ENCODE results near the gene DLGAP1.

Gene DLGAP1

GRCh38 chr18:4102901-4103300 lies 352.2 kb downstream of the DLGAP1 start:
- Histone ChIP-seq H3K36me3 (replicated peaks in 1 of 2; ENCODE audit: control insufficient read depth in 2 of 2, insufficient read depth in 2 of 2, low read length in 2 of 2) (no peaks in the 10 kb centered on the region), H2AFZ (ENCODE audit: low read length) (no peak overlapping the region)
- WGBS, 2 donors (ENCODE audit: extremely low coverage in 2 of 2, insufficient read length in 2 of 2, insufficient replicate concordance in 1 of 2), result no CpG with 5 or more reads among the region's 1 CpG

DNA sequence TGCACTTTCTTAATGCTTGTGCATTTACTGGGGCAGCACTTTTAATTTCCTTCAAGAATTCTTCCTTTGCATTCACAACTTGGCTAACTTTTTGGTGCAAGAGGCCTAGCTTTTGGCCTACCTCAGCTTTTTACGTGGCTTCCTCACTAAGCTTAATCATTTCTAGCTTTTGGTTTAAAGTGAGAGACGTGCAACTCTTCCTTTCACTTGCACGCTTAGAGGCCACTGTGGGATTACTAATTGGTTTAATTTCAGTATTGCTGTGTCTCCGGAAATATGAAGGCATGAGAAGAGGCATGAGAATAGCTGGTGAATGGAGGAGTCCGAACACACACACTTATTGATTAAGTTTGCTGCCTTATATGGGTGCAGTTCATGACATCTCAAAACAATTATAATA lies 354.1 kb downstream of the DLGAP1 start:
- H4K8ac ChIP-seq (ENCODE audit: low read depth, low read length), result no peak overlapping the region
- H3K36me3 ChIP-seq (replicated peaks in 1 of 2; ENCODE audit: control insufficient read depth in 2 of 2, insufficient read depth in 2 of 2, low read length in 2 of 2), result no peaks in the 10 kb centered on the region
- H3K9me3 ChIP-seq (replicated peaks in 1 of 2; ENCODE audit: control insufficient read depth in 2 of 2, insufficient read depth in 1 of 2, low read depth in 1 of 2, low read length in 2 of 2), result peaks cover 0 to 6% of the 10 kb centered on the region in 2 donors
- no peak overlapping the region for H3K4me3 ChIP-seq (ENCODE audit: low read length in 2 of 2)
- DNase-seq (ENCODE audit: low spot score), result no peak
- H3K14ac ChIP-seq (ENCODE audit: low read length), result no peak overlapping the region
- H3K18ac ChIP-seq (ENCODE audit: low read length), result no peak overlapping the region
- WGBS, 2 donors (ENCODE audit: extremely low coverage in 2 of 2, insufficient read length in 2 of 2, insufficient replicate concordance in 1 of 2), result no CpG with 5 or more reads among the region's 5 CpGs
- H2BK15ac ChIP-seq (ENCODE audit: low read length), result no peak overlapping the region
- H2AK5ac ChIP-seq (ENCODE audit: low read depth, low read length), result no peak overlapping the region
- H2BK12ac ChIP-seq (ENCODE audit: low read length), result no peak overlapping the region
- no peak overlapping the region for H2BK5ac ChIP-seq (ENCODE audit: low read length)
- H3K27ac ChIP-seq (replicated peaks; ENCODE audit: low read length), result no peak overlapping the region
- no peak overlapping the region for H2AFZ ChIP-seq (ENCODE audit: low read length)
- H2BK120ac ChIP-seq (ENCODE audit: low read depth, low read length), result no peak overlapping the region
- no peak overlapping the region for H3K9ac ChIP-seq (ENCODE audit: low read depth, low read length, poor library complexity)
- H3K27me3 ChIP-seq (ENCODE audit: control insufficient read depth in 3 of 3, insufficient read depth in 3 of 3, low read depth in 1 of 3, low read length in 3 of 3), result no peaks in the 10 kb centered on the region
- no peaks in the 10 kb centered on the region for H3K79me1 ChIP-seq (ENCODE audit: low read depth, low read length)
- H3K23ac ChIP-seq (ENCODE audit: low read depth, low read length, poor library complexity), result no peak overlapping the region
- peaks cover 0 to 2% of the 10 kb centered on the region in 2 donors for H3K4me1 ChIP-seq (ENCODE audit: control insufficient read depth in 2 of 2, insufficient read depth in 1 of 2, low read depth in 1 of 2, low read length in 2 of 2)
- no peak overlapping the region for H3K4ac ChIP-seq (ENCODE audit: low read length)
- H3K4me2 ChIP-seq (ENCODE audit: insufficient read depth, low read length, poor library complexity, severe bottlenecking), result no peak overlapping the region
- H4K91ac ChIP-seq (ENCODE audit: low read depth, low read length, poor library complexity), result no peak overlapping the region

More at GRCh38 chr18:4102901-4103300, 352.2 kb downstream of the DLGAP1 start:
- Histone ChIP-seq H3K27ac (replicated peaks; ENCODE audit: low read length) (no peak overlapping the region), H3K27me3 (ENCODE audit: control insufficient read depth in 3 of 3, insufficient read depth in 3 of 3, low read depth in 1 of 3, low read length in 3 of 3) (no peaks in the 10 kb centered on the region), H4K91ac (ENCODE audit: low read depth, low read length, poor library complexity) (no peak overlapping the region), H3K4me2 (ENCODE audit: insufficient read depth, low read length, poor library complexity, severe bottlenecking) (no peak overlapping the region), H3K9me3 (replicated peaks in 1 of 2; ENCODE audit: control insufficient read depth in 2 of 2, insufficient read depth in 1 of 2, low read depth in 1 of 2, low read length in 2 of 2) (peaks cover 0 to 6% of the 10 kb centered on the region in 2 donors), H2BK120ac (ENCODE audit: low read depth, low read length) (no peak overlapping the region), H3K9ac (ENCODE audit: low read depth, low read length, poor library complexity) (no peak overlapping the region), H3K18ac (ENCODE audit: low read length) (no peak overlapping the region), H2BK15ac (ENCODE audit: low read length) (no peak overlapping the region), H3K4me3 (ENCODE audit: low read length in 2 of 2) (no peak overlapping the region), H2BK5ac (ENCODE audit: low read length) (no peak overlapping the region), H3K4me1 (ENCODE audit: control insufficient read depth in 2 of 2, insufficient read depth in 1 of 2, low read depth in 1 of 2, low read length in 2 of 2) (peaks cover 0 to 7% of the 10 kb centered on the region in 2 donors), H4K8ac (ENCODE audit: low read depth, low read length) (no peak overlapping the region), H3K79me1 (ENCODE audit: low read depth, low read length) (no peaks in the 10 kb centered on the region), H2AK5ac (ENCODE audit: low read depth, low read length) (no peak overlapping the region), H3K23ac (ENCODE audit: low read depth, low read length, poor library complexity) (no peak overlapping the region), H3K14ac (ENCODE audit: low read length) (no peak overlapping the region), H3K4ac (ENCODE audit: low read length) (no peak overlapping the region), H2BK12ac (ENCODE audit: low read length) (no peak overlapping the region)
- no peak for DNase-seq (ENCODE audit: low spot score)

DNA sequence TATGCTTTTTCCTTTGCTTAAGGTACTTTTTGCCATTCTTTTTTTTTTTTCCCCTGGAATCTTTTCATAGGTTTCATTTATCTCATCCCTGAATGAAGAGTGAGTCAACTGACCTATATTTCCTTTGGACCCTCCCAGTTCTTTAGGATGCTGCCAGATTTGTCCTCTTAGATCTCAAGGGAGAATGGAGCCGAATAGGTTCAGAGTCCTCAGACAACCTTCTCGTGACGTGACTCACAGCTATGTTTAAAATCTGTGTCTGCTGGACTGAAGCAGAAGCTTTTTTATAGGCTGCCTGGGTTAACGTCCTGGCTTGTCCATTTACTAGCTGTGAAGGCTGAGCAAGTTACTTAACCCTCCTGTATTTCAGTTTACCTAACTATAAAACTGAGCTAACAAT lies 358.6 kb downstream of the DLGAP1 start:
- H2AK5ac ChIP-seq (ENCODE audit: low read depth, low read length), result no peak overlapping the region
- H4K91ac ChIP-seq (ENCODE audit: low read depth, low read length, poor library complexity), result no peak overlapping the region
- H3K27me3 ChIP-seq (ENCODE audit: control insufficient read depth in 3 of 3, insufficient read depth in 3 of 3, low read depth in 1 of 3, low read length in 3 of 3), result no peaks in the 10 kb centered on the region
- H3K4me3 ChIP-seq (ENCODE audit: low read length in 2 of 2), result no peak overlapping the region
- no peak overlapping the region for H3K23ac ChIP-seq (ENCODE audit: low read depth, low read length, poor library complexity)
- H2BK15ac ChIP-seq (ENCODE audit: low read length), result no peak overlapping the region
- DNase-seq (ENCODE audit: low spot score), result no peak
- H2BK120ac ChIP-seq (ENCODE audit: low read depth, low read length), result no peak overlapping the region
- peaks cover 0 to 6% of the 10 kb centered on the region in 2 donors for H3K9me3 ChIP-seq (replicated peaks in 1 of 2; ENCODE audit: control insufficient read depth in 2 of 2, insufficient read depth in 1 of 2, low read depth in 1 of 2, low read length in 2 of 2)
- no peak overlapping the region for H3K18ac ChIP-seq (ENCODE audit: low read length)
- no peaks in the 10 kb centered on the region for H3K36me3 ChIP-seq (replicated peaks in 1 of 2; ENCODE audit: control insufficient read depth in 2 of 2, insufficient read depth in 2 of 2, low read length in 2 of 2)
- H2BK5ac ChIP-seq (ENCODE audit: low read length), result no peak overlapping the region
- H3K4me1 ChIP-seq (ENCODE audit: control insufficient read depth in 2 of 2, insufficient read depth in 1 of 2, low read depth in 1 of 2, low read length in 2 of 2), result peaks cover 0 to 4% of the 10 kb centered on the region in 2 donors
- H3K9ac ChIP-seq (ENCODE audit: low read depth, low read length, poor library complexity), result no peak overlapping the region
- no peak overlapping the region for H2AFZ ChIP-seq (ENCODE audit: low read length)
- H3K79me1 ChIP-seq (ENCODE audit: low read depth, low read length), result no peaks in the 10 kb centered on the region
- no peak overlapping the region for H3K4ac ChIP-seq (ENCODE audit: low read length)
- H4K8ac ChIP-seq (ENCODE audit: low read depth, low read length), result no peak overlapping the region
- no peak overlapping the region for H3K14ac ChIP-seq (ENCODE audit: low read length)
- WGBS, 2 donors (ENCODE audit: extremely low coverage in 2 of 2, insufficient read length in 2 of 2, insufficient replicate concordance in 1 of 2), result no CpG with 5 or more reads among the region's 4 CpGs
- H2BK12ac ChIP-seq (ENCODE audit: low read length), result no peak overlapping the region
- no peak overlapping the region for H3K4me2 ChIP-seq (ENCODE audit: insufficient read depth, low read length, poor library complexity, severe bottlenecking)
- H3K27ac ChIP-seq (replicated peaks; ENCODE audit: low read length), result no peak overlapping the region

DNA sequence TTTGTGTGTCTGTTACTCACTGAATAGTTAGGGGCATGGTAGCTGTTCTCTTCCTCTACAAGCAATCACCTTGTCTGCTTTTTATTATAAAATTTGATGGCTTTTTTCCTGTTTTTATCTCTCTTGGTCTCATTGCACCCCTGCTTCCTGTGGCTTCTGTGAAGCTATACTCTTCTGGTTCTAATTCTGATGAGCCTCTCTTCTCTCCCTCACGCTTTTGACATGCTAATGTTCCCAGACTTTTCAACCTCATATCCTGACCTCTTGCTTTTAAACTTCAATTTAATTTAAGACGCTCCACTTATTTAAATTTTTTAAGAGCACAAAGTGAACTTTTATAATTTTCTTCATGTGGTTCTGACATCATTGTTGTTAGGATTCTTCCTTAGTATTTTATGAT lies 361.4 kb downstream of the DLGAP1 start:
- Histone ChIP-seq H3K9ac (ENCODE audit: low read depth, low read length, poor library complexity) (no peak overlapping the region), H3K4me2 (ENCODE audit: insufficient read depth, low read length, poor library complexity, severe bottlenecking) (no peak overlapping the region), H3K18ac (ENCODE audit: low read length) (no peak overlapping the region), H2AFZ (ENCODE audit: low read length) (no peak overlapping the region), H3K79me1 (ENCODE audit: low read depth, low read length) (no peaks in the 10 kb centered on the region), H3K4ac (ENCODE audit: low read length) (no peak overlapping the region), H3K27me3 (ENCODE audit: control insufficient read depth in 3 of 3, insufficient read depth in 3 of 3, low read depth in 1 of 3, low read length in 3 of 3) (no peaks in the 10 kb centered on the region), H4K8ac (ENCODE audit: low read depth, low read length) (no peak overlapping the region), H3K14ac (ENCODE audit: low read length) (no peak overlapping the region), H2BK5ac (ENCODE audit: low read length) (no peak overlapping the region), H3K9me3 (replicated peaks in 1 of 2; ENCODE audit: control insufficient read depth in 2 of 2, insufficient read depth in 1 of 2, low read depth in 1 of 2, low read length in 2 of 2) (no peaks in the 10 kb centered on the region), H3K4me1 (ENCODE audit: control insufficient read depth in 2 of 2, insufficient read depth in 1 of 2, low read depth in 1 of 2, low read length in 2 of 2) (peaks cover 0 to 4% of the 10 kb centered on the region in 2 donors), H3K36me3 (replicated peaks in 1 of 2; ENCODE audit: control insufficient read depth in 2 of 2, insufficient read depth in 2 of 2, low read length in 2 of 2) (no peaks in the 10 kb centered on the region), H2AK5ac (ENCODE audit: low read depth, low read length) (no peak overlapping the region), H3K27ac (replicated peaks; ENCODE audit: low read length) (no peak overlapping the region), H3K4me3 (ENCODE audit: low read length in 2 of 2) (no peak overlapping the region), H3K23ac (ENCODE audit: low read depth, low read length, poor library complexity) (no peak overlapping the region), H4K91ac (ENCODE audit: low read depth, low read length, poor library complexity) (no peak overlapping the region), H2BK12ac (ENCODE audit: low read length) (no peak overlapping the region), H2BK15ac (ENCODE audit: low read length) (no peak overlapping the region), H2BK120ac (ENCODE audit: low read depth, low read length) (no peak overlapping the region)
- no CpG with 5 or more reads among the region's 2 CpGs for WGBS, 2 donors (ENCODE audit: extremely low coverage in 2 of 2, insufficient read length in 2 of 2, insufficient replicate concordance in 1 of 2)
- no peak for DNase-seq (ENCODE audit: low spot score)

Data from neuronal stem cell (in vitro differentiated cells).